Panc1 (cell line): ENCODE measurements around the gene CUEDC2.

Experiments used
- POLR2AphosphoS5 ChIP-seq: IDR thresholded peaks from 2 replicates; pipeline ENCODE4 v1.6.1; 2012; ENCODE audit warnings: mild to moderate bottlenecking, low read depth, low read length, moderate library complexity
- TF ChIP-seq, protein P1 (sequence below): fragments of 450-650 bp; IDR thresholded peaks from 2 replicates; pipeline ENCODE4 v1.5.1; 2017; ENCODE audit warnings: mild to moderate bottlenecking

DNA sequence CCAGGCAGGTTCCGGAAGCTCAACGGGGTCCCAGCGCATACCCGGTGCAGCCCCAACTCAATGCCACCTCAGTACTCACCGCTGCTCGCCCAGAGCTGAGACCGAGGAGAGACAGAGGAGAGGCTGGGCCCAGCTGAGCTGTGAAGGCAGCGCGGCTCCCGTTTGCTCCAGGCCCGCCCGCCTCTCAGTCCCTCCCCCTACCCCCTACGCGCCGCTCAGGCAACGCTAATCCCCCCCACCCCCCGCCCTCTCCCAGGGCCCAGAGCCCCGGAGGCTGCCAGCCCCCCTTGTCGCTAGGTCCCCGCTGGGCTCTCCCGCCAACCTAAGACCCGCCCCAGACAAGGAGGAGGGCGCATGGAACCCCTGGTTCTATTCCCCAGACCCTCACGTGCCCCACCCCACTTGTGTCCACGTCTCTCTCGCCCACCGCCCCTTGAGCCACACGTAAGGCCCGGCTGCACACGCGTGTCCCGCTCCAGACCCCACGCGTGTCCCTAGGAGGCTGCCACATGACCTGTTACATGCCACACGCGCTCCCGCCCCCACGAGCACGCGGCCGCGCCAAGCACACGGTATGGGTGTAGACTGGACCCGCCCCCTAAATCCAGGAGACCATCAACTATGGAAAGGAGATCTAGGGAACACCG, 13.6 kb downstream of the CUEDC2 start, which contains the start of gene PSD:
- TF ChIP-seq POLR2AphosphoS5 = no peak
- TF ChIP-seq, protein P1, sequence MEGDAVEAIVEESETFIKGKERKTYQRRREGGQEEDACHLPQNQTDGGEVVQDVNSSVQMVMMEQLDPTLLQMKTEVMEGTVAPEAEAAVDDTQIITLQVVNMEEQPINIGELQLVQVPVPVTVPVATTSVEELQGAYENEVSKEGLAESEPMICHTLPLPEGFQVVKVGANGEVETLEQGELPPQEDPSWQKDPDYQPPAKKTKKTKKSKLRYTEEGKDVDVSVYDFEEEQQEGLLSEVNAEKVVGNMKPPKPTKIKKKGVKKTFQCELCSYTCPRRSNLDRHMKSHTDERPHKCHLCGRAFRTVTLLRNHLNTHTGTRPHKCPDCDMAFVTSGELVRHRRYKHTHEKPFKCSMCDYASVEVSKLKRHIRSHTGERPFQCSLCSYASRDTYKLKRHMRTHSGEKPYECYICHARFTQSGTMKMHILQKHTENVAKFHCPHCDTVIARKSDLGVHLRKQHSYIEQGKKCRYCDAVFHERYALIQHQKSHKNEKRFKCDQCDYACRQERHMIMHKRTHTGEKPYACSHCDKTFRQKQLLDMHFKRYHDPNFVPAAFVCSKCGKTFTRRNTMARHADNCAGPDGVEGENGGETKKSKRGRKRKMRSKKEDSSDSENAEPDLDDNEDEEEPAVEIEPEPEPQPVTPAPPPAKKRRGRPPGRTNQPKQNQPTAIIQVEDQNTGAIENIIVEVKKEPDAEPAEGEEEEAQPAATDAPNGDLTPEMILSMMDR = no peak
